Activated naive CD8-positive, alpha-beta T cell treated with anti-CD3 and anti-CD28 coated beads for 36 hours (primary cell): ENCODE data around the gene SEL1L. TPM values are rescaled to one million over a fixed set of nuclear protein-coding genes. Genes with fewer than 3 reads are reported as not detected.
A peak's percentile ranks its signal among the peaks of the same experiment; 100 is the strongest.
"Not testable (repeated sequence)": the region's sequence is repeated elsewhere in the genome, so short reads cannot be mapped to it uniquely, and the experiment has no call there.

Experiments used
- DNase-seq: peaks from one replicate; pipeline ENCODE4 v3.0.0; 2021
- H3K27ac Mint-ChIP-seq: one replicate; pipeline ENCODE4 v1.8.0; 2022; ENCODE audit warnings: mild to moderate bottlenecking, moderate library complexity, mixed read lengths
- H3K27me3 Mint-ChIP-seq: one replicate; pipeline ENCODE4 v1.8.0; 2022; ENCODE audit warnings: mild to moderate bottlenecking, mixed read lengths
- H3K36me3 Mint-ChIP-seq: one replicate; pipeline ENCODE4 v1.8.0; 2021; ENCODE audit warnings: mild to moderate bottlenecking, mixed read lengths
- H3K4me1 Mint-ChIP-seq: one replicate; pipeline ENCODE4 v1.8.0; 2021; ENCODE audit warnings: mixed read lengths
- H3K4me3 Mint-ChIP-seq: one replicate; pipeline ENCODE4 v1.8.0; 2022; ENCODE audit warnings: mild to moderate bottlenecking, moderate library complexity, mixed read lengths
- H3K9me3 Mint-ChIP-seq: one replicate; pipeline ENCODE4 v1.8.0; 2022; ENCODE audit warnings: mixed read lengths
- total RNA-seq, 2 experiments: library from RNA; stranded (reverse); gene quantifications; one replicate each; pipeline ENCODE4 v1.2.3, GENCODE V29; 2021

SEL1L gene
- total RNA-seq, 2 experiments from 2014 or later: 56.0 to 58.7 TPM

- no peak for DNase-seq
- Mint-ChIP-seq H3K36me3 (peaks cover 74% of the 10 kb centered on the region), H3K9me3 (peaks cover 8% of the 10 kb centered on the region), H3K4me1 (peaks cover 60% of the 10 kb centered on the region), H3K27ac (peak overlapping the region; percentile 90), H3K27me3 (no peaks in the 10 kb centered on the region), H3K4me3 (peak overlapping the region; percentile 40)
Measured at GRCh38 chr14:81473456-81474147, 60.1 kb downstream of the SEL1L start.

GRCh38 chr14:81472096-81472800, 61.4 kb downstream of the SEL1L start:
- no peaks in the 10 kb centered on the region for H3K27me3 Mint-ChIP-seq
- peaks cover 68% of the 10 kb centered on the region for H3K36me3 Mint-ChIP-seq
- H3K4me1 Mint-ChIP-seq: peaks cover 60% of the 10 kb centered on the region
- H3K9me3 Mint-ChIP-seq: peaks cover 8% of the 10 kb centered on the region
- no peak overlapping the region for H3K4me3 Mint-ChIP-seq
- DNase-seq: no peak
- H3K27ac Mint-ChIP-seq: peak overlapping the region; percentile 93

- peaks cover 60% of the 10 kb centered on the region for H3K4me1 Mint-ChIP-seq
- H3K9me3 Mint-ChIP-seq: peaks cover 8% of the 10 kb centered on the region
- DNase-seq: peak; percentile 53
- H3K36me3 Mint-ChIP-seq: peaks cover 56% of the 10 kb centered on the region
- peak overlapping the region; percentile 93 for H3K27ac Mint-ChIP-seq
- H3K4me3 Mint-ChIP-seq: peak overlapping the region; percentile 6
- H3K27me3 Mint-ChIP-seq: no peaks in the 10 kb centered on the region
Measured at GRCh38 chr14:81471062-81471461, 62.6 kb downstream of the SEL1L start.

- H3K4me3 Mint-ChIP-seq: peak overlapping the region; percentile 22
- H3K27ac Mint-ChIP-seq: peak overlapping the region; percentile 93
- H3K4me1 Mint-ChIP-seq: peaks cover 58% of the 10 kb centered on the region
- peaks cover 53% of the 10 kb centered on the region for H3K36me3 Mint-ChIP-seq
- not testable (repeated sequence) for H3K27me3 Mint-ChIP-seq, DNase-seq, H3K9me3 Mint-ChIP-seq
Measured at GRCh38 chr14:81470557-81470826, 63.2 kb downstream of the SEL1L start.

- Mint-ChIP-seq H3K4me3 (no peak overlapping the region), H3K9me3 (peaks cover 8% of the 10 kb centered on the region), H3K4me1 (peaks cover 32% of the 10 kb centered on the region), H3K27me3 (no peaks in the 10 kb centered on the region), H3K27ac (no peak overlapping the region), H3K36me3 (peaks cover 23% of the 10 kb centered on the region)
- DNase-seq: no peak
Measured at GRCh38 chr14:81466854-81467253, 66.8 kb downstream of the SEL1L start.

- Mint-ChIP-seq H3K27ac (no peak overlapping the region), H3K9me3 (peaks cover 6% of the 10 kb centered on the region), H3K36me3 (peaks cover 12% of the 10 kb centered on the region), H3K4me1 (peaks cover 20% of the 10 kb centered on the region), H3K27me3 (no peaks in the 10 kb centered on the region), H3K4me3 (no peak overlapping the region)
- DNase-seq: no peak
Measured at GRCh38 chr14:81465507-81466228, 68.0 kb downstream of the SEL1L start.

- not testable (repeated sequence) for DNase-seq, H3K9me3 Mint-ChIP-seq, H3K27me3 Mint-ChIP-seq, H3K36me3 Mint-ChIP-seq
- Mint-ChIP-seq H3K27ac (peak overlapping the region; percentile 79), H3K4me1 (peaks cover 13% of the 10 kb centered on the region), H3K4me3 (peak overlapping the region; percentile 76)
Measured at GRCh38 chr14:81465003-81465392, 68.7 kb downstream of the SEL1L start.

GRCh38 chr14:81464253-81465002, 69.2 kb downstream of the SEL1L start:
- H3K4me1 Mint-ChIP-seq: peaks cover 8% of the 10 kb centered on the region
- H3K36me3 Mint-ChIP-seq: no peaks in the 10 kb centered on the region
- no peaks in the 10 kb centered on the region for H3K27me3 Mint-ChIP-seq
- peak overlapping the region; percentile 76 for H3K4me3 Mint-ChIP-seq
- H3K27ac Mint-ChIP-seq: peak overlapping the region; percentile 79
- peak; percentile 45 for DNase-seq
- H3K9me3 Mint-ChIP-seq: no peaks in the 10 kb centered on the region

- not testable (repeated sequence) for H3K4me1 Mint-ChIP-seq, H3K36me3 Mint-ChIP-seq, H3K9me3 Mint-ChIP-seq, H3K27ac Mint-ChIP-seq, DNase-seq, H3K4me3 Mint-ChIP-seq, H3K27me3 Mint-ChIP-seq
Measured at GRCh38 chr14:81462356-81462755, 71.3 kb downstream of the SEL1L start.

GRCh38 chr14:81459912-81460311, 73.7 kb downstream of the SEL1L start:
- Mint-ChIP-seq H3K4me1 (peaks cover 9% of the 10 kb centered on the region), H3K36me3 (no peaks in the 10 kb centered on the region), H3K27ac (no peak overlapping the region), H3K4me3 (no peak overlapping the region), H3K9me3 (no peaks in the 10 kb centered on the region), H3K27me3 (no peaks in the 10 kb centered on the region)
- no peak for DNase-seq

- DNase-seq: no peak
- no peaks in the 10 kb centered on the region for H3K9me3 Mint-ChIP-seq
- H3K27me3 Mint-ChIP-seq: no peaks in the 10 kb centered on the region
- H3K4me3 Mint-ChIP-seq: no peak overlapping the region
- no peaks in the 10 kb centered on the region for H3K36me3 Mint-ChIP-seq
- peaks cover 6% of the 10 kb centered on the region for H3K4me1 Mint-ChIP-seq
- H3K27ac Mint-ChIP-seq: no peak overlapping the region
Measured at GRCh38 chr14:81458352-81458751, 75.3 kb downstream of the SEL1L start.

GRCh38 chr14:81455390-81455789, 78.3 kb downstream of the SEL1L start:
- H3K27me3 Mint-ChIP-seq: no peaks in the 10 kb centered on the region
- H3K36me3 Mint-ChIP-seq: no peaks in the 10 kb centered on the region
- H3K4me1 Mint-ChIP-seq: peaks cover 9% of the 10 kb centered on the region
- H3K9me3 Mint-ChIP-seq: no peaks in the 10 kb centered on the region
- H3K27ac Mint-ChIP-seq: no peak overlapping the region
- H3K4me3 Mint-ChIP-seq: no peak overlapping the region
- no peak for DNase-seq

GRCh38 chr14:81454572-81455218, 79.0 kb downstream of the SEL1L start:
- Mint-ChIP-seq H3K4me3 (no peak overlapping the region), H3K27me3 (no peaks in the 10 kb centered on the region), H3K36me3 (no peaks in the 10 kb centered on the region), H3K9me3 (no peaks in the 10 kb centered on the region), H3K27ac (no peak overlapping the region), H3K4me1 (peaks cover 9% of the 10 kb centered on the region)
- DNase-seq: no peak

GRCh38 chr14:81453166-81453766, 80.4 kb downstream of the SEL1L start:
- Mint-ChIP-seq H3K9me3 (no peaks in the 10 kb centered on the region), H3K27ac (no peak overlapping the region), H3K4me3 (no peak overlapping the region), H3K36me3 (no peaks in the 10 kb centered on the region), H3K27me3 (peaks cover 14% of the 10 kb centered on the region), H3K4me1 (peaks cover 9% of the 10 kb centered on the region)
- peak; percentile 33 for DNase-seq
